IMR-90 (cell line): ENCODE data around the gene ARRB1. TPM values are rescaled to one million over a fixed set of nuclear protein-coding genes. Genes with fewer than 3 reads are reported as not detected.

Experiments used
- ATAC-seq: fragments of 200-7000 bp; cut with Tn5 transposase; 2 replicates; pipeline ENCODE4 v1.9.1; 2020; ENCODE audit warnings: low read depth, mild to moderate bottlenecking, moderate library complexity
- BruUV-seq: library from RNA; stranded (reverse); fragments of 400-500 nt; replicated peaks from 2 replicates; lab custom pipeline; 2021; lab: Mats Ljungman, UMichigan
- CTCF ChIA-PET: fragments of 300-600 bp; formaldehyde crosslinking; extraction: SDS; loops from one replicate; lab custom pipeline; 2021; ENCODE audit warnings: antibody characterized with exemption; lab: Yijun Ruan, JAX
- POLR2A ChIA-PET: fragments of 300-600 bp; sonication (Branson Sonifier 250); formaldehyde crosslinking; loops from one replicate; lab custom pipeline; 2022; ENCODE audit warnings: antibody characterized with exemption; ENCODE audit not compliant: unreplicated experiment; lab: Charles Lee
- DNase-seq: peaks from one replicate; pipeline ENCODE4 v3.0.0; 2013
- H2AFZ ChIP-seq: replicated peaks from 2 replicates; pipeline ENCODE3; 2013; ENCODE audit warnings: low read length, mild to moderate bottlenecking; ENCODE audit not compliant: poor library complexity
- H2AK5ac ChIP-seq: 2 replicates; pipeline ENCODE4 v1.6.1; 2013; ENCODE audit warnings: low read depth, low read length, inconsistent platforms
- H2AK9ac ChIP-seq: replicated peaks from 2 replicates; pipeline ENCODE3; 2013; ENCODE audit warnings: mild to moderate bottlenecking, low read depth, low read length, moderate library complexity; ENCODE audit not compliant: poor library complexity
- H2BK120ac ChIP-seq: 2 replicates; pipeline ENCODE4 v1.6.1; 2013; ENCODE audit warnings: low read depth, low read length, inconsistent platforms
- H2BK15ac ChIP-seq: 3 replicates; pipeline ENCODE4 v1.6.1; 2013; ENCODE audit warnings: low read depth, low read length, inconsistent platforms
- H2BK20ac ChIP-seq: 2 replicates; pipeline ENCODE4 v1.6.1; 2013; ENCODE audit warnings: low read depth, mild to moderate bottlenecking, inconsistent platforms, low read length, moderate library complexity
- H2BK5ac ChIP-seq: 2 replicates; pipeline ENCODE4 v1.6.1; 2013; ENCODE audit warnings: mild to moderate bottlenecking, low read depth, low read length, inconsistent platforms; ENCODE audit not compliant: poor library complexity, severe bottlenecking
- H3K14ac ChIP-seq: replicated peaks from 2 replicates; pipeline ENCODE4 v1.6.1; 2013; ENCODE audit warnings: low read depth, low read length, inconsistent platforms
- H3K18ac ChIP-seq: 2 replicates; pipeline ENCODE4 v1.6.1; 2013; ENCODE audit warnings: low read depth, low read length, control low read depth
- H3K23ac ChIP-seq: 2 replicates; pipeline ENCODE4 v1.6.1; 2013; ENCODE audit warnings: low read depth, low read length, inconsistent platforms
- H3K27ac ChIP-seq: 2 replicates; pipeline ENCODE4 v1.5.1; 2013; ENCODE audit warnings: mild to moderate bottlenecking, control low read depth, low read length; ENCODE audit not compliant: insufficient read depth
- H3K27me3 ChIP-seq: 2 replicates; pipeline ENCODE4 v1.6.1; 2013; ENCODE audit warnings: low read length; ENCODE audit not compliant: control insufficient read depth, insufficient read depth
- H3K36me3 ChIP-seq: 2 replicates; pipeline ENCODE4 v1.6.1; 2013; ENCODE audit warnings: low read length, mixed read lengths; ENCODE audit not compliant: control insufficient read depth, insufficient read depth
- H3K4ac ChIP-seq: 2 replicates; pipeline ENCODE4 v1.6.1; 2013; ENCODE audit warnings: low read depth, low read length, inconsistent platforms
- H3K4me1 ChIP-seq: 2 replicates; pipeline ENCODE4 v1.6.1; 2013; ENCODE audit warnings: low read length, mixed read lengths; ENCODE audit not compliant: control insufficient read depth, insufficient read depth
- H3K4me2 ChIP-seq: 2 replicates; pipeline ENCODE4 v1.6.1; 2013; ENCODE audit warnings: low read depth, mild to moderate bottlenecking, control low read depth, low read length, moderate library complexity
- H3K4me3 ChIP-seq: 2 replicates; pipeline ENCODE4 v1.5.1; 2013; ENCODE audit warnings: low read depth, mild to moderate bottlenecking, control low read depth, low read length, moderate library complexity; ENCODE audit not compliant: insufficient read depth
- H3K56ac ChIP-seq: 2 replicates; pipeline ENCODE4 v1.6.1; 2013; ENCODE audit warnings: low read length, inconsistent platforms; ENCODE audit not compliant: insufficient read depth; ENCODE audit errors: extremely low read depth
- H3K79me1 ChIP-seq, 2 experiments: 2 replicates each; pipeline ENCODE4 v1.6.1; 2013; ENCODE audit warnings: low read length in 2 of 2, inconsistent platforms in 1 of 2, low read depth in 1 of 2
- H3K9ac ChIP-seq: 2 replicates; pipeline ENCODE4 v1.6.1; 2013; ENCODE audit warnings: low read depth, low read length, control low read depth
- H3K9me1 ChIP-seq: 2 replicates; pipeline ENCODE4 v1.6.1; 2013; ENCODE audit warnings: low read length, inconsistent platforms; ENCODE audit not compliant: insufficient read depth
- H3K9me3 ChIP-seq: 2 replicates; pipeline ENCODE4 v1.6.1; 2013; ENCODE audit warnings: low read length; ENCODE audit not compliant: control insufficient read depth, insufficient read depth
- H4K20me1 ChIP-seq: 2 replicates; pipeline ENCODE4 v1.6.1; 2013; ENCODE audit warnings: low read length, inconsistent platforms; ENCODE audit not compliant: insufficient read depth
- H4K5ac ChIP-seq: 2 replicates; pipeline ENCODE4 v1.6.1; 2013; ENCODE audit warnings: mild to moderate bottlenecking, low read depth, low read length, control low read depth
- H4K8ac ChIP-seq, 2 experiments: 2 replicates each; pipeline ENCODE4 v1.6.1; 2013; ENCODE audit warnings: low read depth in 2 of 2, low read length in 2 of 2, control low read depth in 1 of 2, inconsistent platforms in 1 of 2
- H4K91ac ChIP-seq: 2 replicates; pipeline ENCODE4 v1.6.1; 2013; ENCODE audit warnings: low read depth, low read length, inconsistent platforms; ENCODE audit not compliant: insufficient read depth
- BHLHE40 ChIP-seq: fragments of 150-350 bp; IDR thresholded peaks from 2 replicates; pipeline ENCODE4 v1.6.1; 2016; ENCODE audit warnings: mild to moderate bottlenecking, low read depth, low read length
- CEBPB ChIP-seq: IDR thresholded peaks from 2 replicates; pipeline ENCODE4 v1.6.1; 2012; ENCODE audit warnings: low read depth, low read length, improper control_type of control experiment
- CHD1 ChIP-seq: IDR thresholded peaks from 2 replicates; pipeline ENCODE4 v1.6.1; 2012; ENCODE audit warnings: low read depth, low read length, improper control_type of control experiment
- FOS ChIP-seq: fragments of 150-350 bp; IDR thresholded peaks from 2 replicates; pipeline ENCODE4 v1.6.1; 2016; ENCODE audit warnings: low read depth, low read length
- MAFK ChIP-seq: IDR thresholded peaks from 2 replicates; pipeline ENCODE4 v1.6.1; 2012; ENCODE audit warnings: low read depth, low read length, improper control_type of control experiment
- MAZ ChIP-seq: IDR thresholded peaks from 2 replicates; pipeline ENCODE4 v1.6.1; 2012; ENCODE audit warnings: low read depth, mild to moderate bottlenecking, low read length, improper control_type of control experiment, moderate library complexity, borderline replicate concordance
- MXI1 ChIP-seq: IDR thresholded peaks from 2 replicates; pipeline ENCODE4 v1.6.1; 2012; ENCODE audit warnings: low read depth, mild to moderate bottlenecking, low read length, moderate library complexity, borderline replicate concordance
- NFE2L2 ChIP-seq: fragments of 150-350 bp; IDR thresholded peaks from 2 replicates; pipeline ENCODE4 v1.6.1; 2016; ENCODE audit warnings: low read depth, mild to moderate bottlenecking, low read length
- POLR2A ChIP-seq: IDR thresholded peaks from 2 replicates; pipeline ENCODE4 v1.6.1; 2012; ENCODE audit warnings: mild to moderate bottlenecking, low read depth, low read length
- RCOR1 ChIP-seq: IDR thresholded peaks from 2 replicates; pipeline ENCODE4 v1.6.1; 2012; ENCODE audit warnings: mild to moderate bottlenecking, low read length, improper control_type of control experiment; ENCODE audit not compliant: insufficient replicate concordance
- RFX5 ChIP-seq: IDR thresholded peaks from 2 replicates; pipeline ENCODE4 v1.8.0; 2012; ENCODE audit warnings: low read depth, mild to moderate bottlenecking, low read length, moderate library complexity
- WGBS, 2 experiments: methylation state at CpG; one replicate each; pipeline versions ENCODE4 v1.1.5 to v1.1.7; 2013; ENCODE audit warnings: missing lambda C conversion rate in 2 of 2; ENCODE audit not compliant: insufficient read length in 1 of 2; ENCODE audit errors: extremely low coverage in 2 of 2; 5-methylcytosine and 5-hydroxymethylcytosine counted together
- dilution Hi-C: fragments of 300-500 bp; cut with HindIII; formaldehyde crosslinking; loops from one replicate; pipeline ENCODE4 v1.14.3; 2018; ENCODE audit warnings: low sequenced_read_pairs; ENCODE audit not compliant: unreplicated experiment
- in situ Hi-C: fragments of 300-500 bp; cut with MboI; formaldehyde crosslinking; loops from 3 replicates; pipeline ENCODE4 v1.14.3; 2019; ENCODE audit warnings: low sequenced_read_pairs, inconsistent platforms, mixed read lengths
- intact Hi-C: fragments of 100-400 bp; cut with micrococcal nuclease; formaldehyde crosslinking; loops from 2 replicates; pipeline ENCODE4 v1.10.0; 2022
- polyA plus RNA-seq, 3 experiments: library from polyadenylated mRNA; depleted of rRNA; stranded (reverse); fragments of >200 nt; gene quantifications; 2 replicates each; pipeline ENCODE4 v1.2.3, GENCODE V29; 2012; ENCODE audit warnings: low replicate concordance in 1 of 3
- total RNA-seq: library from RNA; depleted of rRNA; stranded (reverse); fragments of >200 nt; gene quantifications from 2 replicates; pipeline ENCODE4 v1.2.3, GENCODE V29; 2012
- TF ChIP-seq, protein P1 (sequence below): conservative IDR thresholded peaks from 2 replicates; pipeline ENCODE4 v1.5.1; 2012; ENCODE audit warnings: mild to moderate bottlenecking, low read depth, low read length, improper control_type of control experiment
- TF ChIP-seq, protein P2 (sequence below): fragments of 150-350 bp; IDR thresholded peaks from 2 replicates; pipeline ENCODE4 v1.6.1; 2016; ENCODE audit warnings: low read depth, mild to moderate bottlenecking, low read length, moderate library complexity, borderline replicate concordance
- TF ChIP-seq, protein P3 (sequence below): fragments of 150-350 bp; IDR thresholded peaks from 2 replicates; pipeline ENCODE4 v1.6.1; 2017; ENCODE audit warnings: mild to moderate bottlenecking, antibody characterized with exemption, low read length, low read depth

The ARRB1 gene
- total and polyA plus RNA-seq, 2 of the 4 experiments (the other 2 are of a cell fraction), result 11.0 to 17.4 TPM

DNA sequence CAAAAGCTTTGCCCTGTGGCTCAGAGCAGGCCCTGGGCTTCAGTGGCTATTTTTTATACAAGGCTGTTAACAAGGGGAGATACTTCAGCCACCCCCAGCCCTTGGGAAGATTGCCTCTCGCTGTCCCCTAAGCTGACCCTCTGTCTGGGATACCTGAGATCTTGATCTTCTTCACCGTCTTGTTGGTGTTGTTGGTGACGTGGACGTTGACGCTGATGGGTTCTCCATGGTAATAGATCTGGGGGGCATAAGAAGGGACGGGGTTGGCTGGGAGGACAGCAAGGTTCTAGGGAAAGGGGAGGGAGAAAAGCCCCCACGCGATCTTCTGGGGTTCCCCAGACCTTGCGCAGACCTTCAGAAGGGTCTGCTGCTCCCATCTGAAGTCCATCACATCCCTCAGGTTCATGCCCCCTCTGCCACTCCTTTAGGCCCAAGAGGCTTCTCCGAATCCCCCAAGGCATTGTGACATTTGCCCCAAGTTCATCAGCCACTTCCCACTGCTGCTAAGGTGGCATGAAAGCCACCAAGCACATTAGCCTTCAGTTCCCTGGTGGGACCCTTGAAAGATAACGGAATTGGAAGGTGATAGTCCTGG lies 74.2 kb downstream of the ARRB1 start (continued):
- TF ChIP-seq MAZ, result no peak
- TF ChIP-seq, protein P1, sequence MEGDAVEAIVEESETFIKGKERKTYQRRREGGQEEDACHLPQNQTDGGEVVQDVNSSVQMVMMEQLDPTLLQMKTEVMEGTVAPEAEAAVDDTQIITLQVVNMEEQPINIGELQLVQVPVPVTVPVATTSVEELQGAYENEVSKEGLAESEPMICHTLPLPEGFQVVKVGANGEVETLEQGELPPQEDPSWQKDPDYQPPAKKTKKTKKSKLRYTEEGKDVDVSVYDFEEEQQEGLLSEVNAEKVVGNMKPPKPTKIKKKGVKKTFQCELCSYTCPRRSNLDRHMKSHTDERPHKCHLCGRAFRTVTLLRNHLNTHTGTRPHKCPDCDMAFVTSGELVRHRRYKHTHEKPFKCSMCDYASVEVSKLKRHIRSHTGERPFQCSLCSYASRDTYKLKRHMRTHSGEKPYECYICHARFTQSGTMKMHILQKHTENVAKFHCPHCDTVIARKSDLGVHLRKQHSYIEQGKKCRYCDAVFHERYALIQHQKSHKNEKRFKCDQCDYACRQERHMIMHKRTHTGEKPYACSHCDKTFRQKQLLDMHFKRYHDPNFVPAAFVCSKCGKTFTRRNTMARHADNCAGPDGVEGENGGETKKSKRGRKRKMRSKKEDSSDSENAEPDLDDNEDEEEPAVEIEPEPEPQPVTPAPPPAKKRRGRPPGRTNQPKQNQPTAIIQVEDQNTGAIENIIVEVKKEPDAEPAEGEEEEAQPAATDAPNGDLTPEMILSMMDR, result no peak

DNA sequence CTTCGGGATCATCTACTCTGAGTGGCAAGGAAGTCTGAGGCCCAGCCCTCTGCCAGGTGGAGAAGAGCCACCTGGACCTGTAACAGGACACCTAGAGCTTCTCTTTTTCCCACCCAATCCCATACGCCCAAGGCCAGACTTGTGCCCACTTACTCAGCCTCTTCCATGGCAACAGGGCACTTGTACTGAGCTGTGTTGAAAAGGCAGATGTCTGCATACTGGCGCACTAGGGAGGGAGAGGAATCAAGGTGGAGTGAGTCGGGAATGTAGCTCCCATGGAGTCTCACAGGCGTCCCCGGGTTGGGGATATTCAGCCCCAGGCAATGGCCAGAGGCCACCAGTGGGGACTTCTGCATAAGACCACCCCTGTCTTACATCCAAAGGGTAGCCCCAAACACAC lies 74.8 kb downstream of the ARRB1 start:
- no peak overlapping the region for H4K91ac ChIP-seq
- H3K56ac ChIP-seq, result no peak overlapping the region
- H2BK5ac ChIP-seq, result no peak overlapping the region
- ChIA-PET POLR2A (no interaction called here), CTCF (interaction anchor here (0.5 to 0.8 kb wide), 4 partner anchors 26 to 696 kb away, joined by 3 to 4 read pairs (median 3); no protein-coding TSS in a partner anchor)
- no peak overlapping the region for H2BK120ac ChIP-seq
- intact Hi-C loops, result no loop called here
- DNase-seq (no peak), ATAC-seq (no peak)
- no peak overlapping the region for H3K14ac ChIP-seq
- H2AK9ac ChIP-seq, result no peak overlapping the region
- no peaks in the 10 kb centered on the region for H3K9me1 ChIP-seq
- no peak overlapping the region for H3K4ac ChIP-seq
- peaks cover 29% of the 10 kb centered on the region; the same call in 1 of the 2 replicates for H3K36me3 ChIP-seq
- H3K9me3 ChIP-seq, result no peaks in the 10 kb centered on the region
- no peak overlapping the region for H2AK5ac ChIP-seq
- no peak overlapping the region for H2BK15ac ChIP-seq
- WGBS, 2 experiments, result no CpG with 5 or more reads among the region's 6 CpGs
- no TSS peak for BruUV-seq
- H2BK20ac ChIP-seq, result no peak overlapping the region
- H3K79me1 ChIP-seq, result no peaks in the 10 kb centered on the region
- H3K27me3 ChIP-seq, result no peaks in the 10 kb centered on the region; the same call in 1 of the 2 replicates
- H3K4me1 ChIP-seq, result peaks cover 2% of the 10 kb centered on the region
- H3K27ac ChIP-seq, result no peak overlapping the region
- no peak overlapping the region for H4K5ac ChIP-seq
- no peak overlapping the region for H3K4me2 ChIP-seq
- no peak overlapping the region for H2AFZ ChIP-seq
- H3K9ac ChIP-seq, result no peak overlapping the region
- peaks cover 3% of the 10 kb centered on the region; the same call in 1 of the 2 replicates for H4K20me1 ChIP-seq
- H4K8ac ChIP-seq, result no peak overlapping the region
- dilution Hi-C loops, result no loop called here
- H3K18ac ChIP-seq, result no peak overlapping the region
- in situ Hi-C loops, result loop anchor here (5.0 to 25.0 kb wide), 2 partner anchors 106 to 261 kb away; partner anchors contain the start of gene GDPD5
- no peak overlapping the region for H3K23ac ChIP-seq
- H3K4me3 ChIP-seq, result no peak overlapping the region
- TF ChIP-seq CHD1 (no peak), MAFK (no peak), RFX5 (no peak), POLR2A (no peak), CEBPB (no peak), BHLHE40 (no peak), MXI1 (no peak), RCOR1 (no peak), FOS (no peak), NFE2L2 (no peak)
- TF ChIP-seq, protein P2, sequence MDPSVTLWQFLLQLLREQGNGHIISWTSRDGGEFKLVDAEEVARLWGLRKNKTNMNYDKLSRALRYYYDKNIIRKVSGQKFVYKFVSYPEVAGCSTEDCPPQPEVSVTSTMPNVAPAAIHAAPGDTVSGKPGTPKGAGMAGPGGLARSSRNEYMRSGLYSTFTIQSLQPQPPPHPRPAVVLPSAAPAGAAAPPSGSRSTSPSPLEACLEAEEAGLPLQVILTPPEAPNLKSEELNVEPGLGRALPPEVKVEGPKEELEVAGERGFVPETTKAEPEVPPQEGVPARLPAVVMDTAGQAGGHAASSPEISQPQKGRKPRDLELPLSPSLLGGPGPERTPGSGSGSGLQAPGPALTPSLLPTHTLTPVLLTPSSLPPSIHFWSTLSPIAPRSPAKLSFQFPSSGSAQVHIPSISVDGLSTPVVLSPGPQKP, result no peak
- TF ChIP-seq, protein P3, sequence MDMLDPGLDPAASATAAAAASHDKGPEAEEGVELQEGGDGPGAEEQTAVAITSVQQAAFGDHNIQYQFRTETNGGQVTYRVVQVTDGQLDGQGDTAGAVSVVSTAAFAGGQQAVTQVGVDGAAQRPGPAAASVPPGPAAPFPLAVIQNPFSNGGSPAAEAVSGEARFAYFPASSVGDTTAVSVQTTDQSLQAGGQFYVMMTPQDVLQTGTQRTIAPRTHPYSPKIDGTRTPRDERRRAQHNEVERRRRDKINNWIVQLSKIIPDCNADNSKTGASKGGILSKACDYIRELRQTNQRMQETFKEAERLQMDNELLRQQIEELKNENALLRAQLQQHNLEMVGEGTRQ, result no peak
